Left hindlimb (tissue), 1 donor: ENCODE data around the gene COL18A1.

ENCODE experiments used
- DNase-seq: peaks from one replicate; pipeline ENCODE4 v3.0.0-alpha.2; 2018

Gene COL18A1

DNA sequence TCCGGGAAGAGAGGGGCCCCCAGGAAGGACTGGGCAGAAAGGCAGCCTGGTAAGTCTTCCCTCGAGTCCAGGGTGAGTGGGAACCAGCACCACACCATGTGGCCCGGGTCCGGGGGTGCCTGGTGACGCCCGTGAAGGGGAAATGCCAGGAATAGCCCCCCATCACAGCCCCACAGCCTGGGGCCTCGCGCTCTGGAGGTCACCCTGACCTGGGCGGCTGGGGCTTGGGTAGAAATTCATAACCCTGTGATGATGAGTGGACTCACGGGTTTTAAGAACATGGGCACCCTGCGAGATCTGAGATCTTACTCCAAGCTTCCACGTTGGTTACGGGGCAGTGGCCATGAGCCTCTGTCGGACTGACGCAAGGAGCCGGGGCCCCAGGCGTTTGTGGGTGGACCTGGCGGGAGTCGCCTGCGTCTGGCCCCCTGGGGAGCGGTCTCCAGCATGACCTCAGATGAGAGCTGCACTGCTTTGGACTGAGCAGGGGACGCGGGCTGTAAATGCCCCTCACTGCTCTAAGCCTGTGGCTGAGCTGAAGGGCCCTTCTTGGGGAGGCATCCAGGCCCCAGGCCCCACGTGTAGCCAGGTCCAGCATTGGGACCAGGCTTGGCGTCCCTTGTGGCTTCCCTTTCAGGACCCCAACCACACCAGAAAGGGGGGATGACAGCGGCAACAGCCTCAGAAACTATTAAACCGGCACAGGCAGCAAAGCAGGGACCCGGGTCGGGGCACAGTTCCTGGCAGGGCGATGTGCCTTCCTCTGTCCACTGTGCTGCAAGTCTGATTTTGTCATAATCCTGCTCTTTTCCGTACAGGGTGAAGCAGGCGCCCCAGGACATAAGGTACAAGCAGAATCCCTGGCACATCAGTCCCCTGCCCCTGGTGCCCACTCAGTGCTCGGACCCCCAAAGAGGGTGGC, 77.3 kb downstream of the COL18A1 start:
- no peak for DNase-seq

DNA sequence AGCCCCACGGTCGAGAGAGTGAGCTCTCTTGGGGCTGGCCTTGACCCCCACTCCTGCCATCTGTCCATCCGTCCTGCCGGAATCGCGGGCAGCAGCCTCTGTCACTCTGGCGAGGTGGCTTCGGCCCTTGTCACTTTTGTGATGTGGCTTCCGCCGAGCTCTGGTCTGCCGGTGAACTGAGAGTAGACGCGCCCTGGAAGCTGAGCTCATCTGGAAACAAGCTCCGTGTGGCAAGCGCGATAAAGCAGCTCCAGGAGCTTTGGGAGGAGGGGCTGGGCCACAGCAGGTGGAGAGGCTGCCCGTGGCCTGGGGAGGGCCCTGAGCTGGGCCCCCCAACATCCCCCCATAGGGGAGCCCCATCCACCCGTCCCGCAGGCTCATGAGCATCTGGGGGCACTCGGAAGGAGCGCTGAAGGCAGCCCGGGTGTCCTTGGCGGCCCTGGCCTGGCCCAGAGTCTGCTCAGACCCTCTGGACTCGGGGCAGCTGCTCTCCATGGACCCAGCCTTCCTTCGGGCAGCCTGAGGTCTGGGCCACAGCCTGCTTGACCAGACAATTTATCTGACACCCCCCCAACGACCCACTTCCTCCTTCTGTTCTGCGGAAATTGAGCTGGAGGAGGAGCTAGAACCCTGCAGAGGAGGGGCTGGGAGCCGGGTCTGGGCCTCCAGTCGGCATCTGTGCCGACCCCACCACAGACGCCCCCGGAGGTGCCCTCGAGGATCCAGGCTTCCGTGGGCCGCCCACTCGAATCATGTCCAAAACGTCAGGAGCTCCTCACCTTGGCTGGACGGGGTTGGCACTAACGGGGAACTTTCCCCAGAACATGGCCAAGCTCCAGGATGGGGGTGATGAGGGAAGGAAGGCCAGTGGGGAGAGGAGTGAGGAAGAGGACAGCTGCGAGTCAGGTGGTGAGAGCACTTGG, 78.2 kb downstream of the COL18A1 start:
- no peak for DNase-seq

DNA sequence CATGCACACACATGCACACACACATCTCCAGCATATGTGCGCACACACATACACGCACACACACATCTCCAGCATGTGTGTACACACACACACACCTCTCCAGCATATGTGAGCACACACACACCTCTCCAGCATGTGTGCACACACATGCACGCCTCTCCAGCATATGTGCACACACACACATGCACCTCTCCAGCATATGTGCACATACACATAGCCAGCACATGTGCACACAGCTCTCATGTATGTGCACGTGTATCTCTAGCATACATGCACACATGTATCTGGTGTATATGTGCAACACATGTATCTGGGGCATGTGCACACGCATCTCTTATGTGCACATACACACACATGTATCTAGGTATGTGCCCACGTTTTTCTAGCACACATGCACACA, 79.4 kb downstream of the COL18A1 start:
- DNase-seq: no peak

DNA sequence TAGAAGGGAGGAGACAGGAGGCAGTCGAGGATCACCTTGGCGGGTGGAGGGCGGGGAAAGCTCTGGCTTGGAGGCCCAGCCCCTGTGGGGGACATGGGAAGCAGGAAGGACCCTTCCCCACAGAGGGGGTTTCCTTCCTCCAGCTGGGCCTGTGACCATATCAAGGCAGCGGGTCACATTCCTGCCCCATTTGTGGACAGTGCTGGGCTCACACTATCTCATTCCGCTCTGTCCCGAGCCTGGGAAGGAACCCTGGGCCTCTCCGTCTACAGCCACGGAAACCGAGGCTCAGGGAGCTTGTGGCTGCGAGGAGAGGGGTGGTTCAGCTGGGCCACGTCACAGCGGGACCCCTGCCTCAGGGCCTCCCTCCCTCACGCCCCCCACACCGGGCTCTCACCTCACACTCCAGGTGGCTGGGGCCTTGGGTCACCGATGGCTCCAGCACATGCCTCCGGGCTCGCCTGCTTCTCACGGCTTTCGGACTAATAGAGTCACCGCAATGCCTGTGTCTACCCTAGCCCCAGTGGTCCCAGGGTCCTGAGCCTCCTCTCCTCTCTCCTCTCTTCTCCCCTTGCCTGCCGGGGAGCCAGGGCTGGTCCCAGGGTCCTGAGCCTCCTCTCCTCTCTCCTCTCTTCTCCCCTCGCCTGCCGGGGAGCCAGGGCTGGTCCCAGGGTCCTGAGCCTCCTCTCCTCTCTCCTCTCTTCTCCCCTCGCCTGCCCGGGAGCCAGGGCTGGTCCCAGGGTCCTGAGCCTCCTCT, 80.9 kb downstream of the COL18A1 start:
- DNase-seq: no peak

DNA sequence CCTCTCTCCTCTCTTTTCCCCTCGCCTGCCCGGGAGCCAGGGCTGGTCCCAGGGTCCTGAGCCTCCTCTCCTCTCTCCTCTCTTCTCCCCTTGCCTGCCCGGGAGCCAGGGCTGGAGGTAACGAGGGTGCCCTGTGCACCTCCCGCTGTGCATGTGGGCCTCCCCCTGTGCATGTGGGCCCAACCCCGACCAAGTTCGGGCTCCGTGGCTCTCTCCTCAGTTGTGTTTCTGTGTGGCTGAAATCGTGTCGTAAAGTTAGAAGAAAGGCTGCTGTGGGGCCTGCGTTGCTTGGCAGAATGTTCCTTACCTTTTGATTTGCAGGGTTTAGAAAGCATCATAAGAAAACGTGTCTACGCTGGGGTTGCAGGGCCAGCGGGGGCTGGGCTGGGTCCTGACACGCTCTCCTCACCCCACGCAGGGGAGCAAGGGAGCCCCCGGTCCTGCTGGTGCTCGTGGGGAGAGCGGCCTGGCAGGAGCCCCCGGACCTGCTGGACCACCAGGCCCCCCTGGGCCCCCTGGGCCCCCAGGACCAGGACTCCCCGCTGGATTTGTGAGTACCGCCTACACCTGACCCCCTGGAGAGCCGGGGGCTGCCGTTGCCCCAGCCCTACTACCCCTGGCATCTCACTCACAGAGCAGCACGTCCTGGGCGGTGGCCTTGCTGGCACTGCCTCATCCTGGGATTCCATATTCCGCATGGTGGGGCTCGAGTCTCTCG, 81.6 kb downstream of the COL18A1 start:
- DNase-seq: no peak

DNA sequence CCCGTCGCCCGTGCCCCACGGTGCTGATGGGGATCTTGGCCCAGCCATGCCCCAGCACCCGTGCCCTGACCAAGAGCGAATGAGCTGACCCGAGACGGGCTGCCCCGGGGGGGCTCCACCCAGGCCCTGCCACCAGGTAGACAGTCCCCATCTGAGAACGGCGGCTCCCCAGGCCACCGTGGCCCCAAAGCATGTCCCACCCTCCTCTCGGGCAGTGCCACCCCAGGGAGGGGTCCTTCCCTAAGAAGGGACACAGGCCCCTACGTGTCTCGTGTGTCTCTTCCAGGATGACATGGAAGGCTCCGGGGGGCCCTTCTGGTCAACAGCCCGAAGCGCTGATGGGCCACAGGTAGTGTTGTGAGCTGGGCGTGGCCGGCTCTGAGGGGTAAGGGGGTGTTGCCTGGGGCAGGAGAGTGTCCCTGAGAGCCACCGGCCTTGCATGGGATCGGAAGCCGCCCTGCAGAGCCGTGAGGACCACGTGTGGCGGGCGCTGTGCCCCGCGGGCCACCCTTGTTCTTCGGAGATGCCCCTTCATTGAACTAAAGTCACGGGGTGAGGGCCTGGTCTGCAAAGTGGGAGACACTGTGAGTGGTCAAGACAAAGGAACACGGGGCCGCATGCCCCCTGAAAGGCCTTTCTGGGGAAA, 82.3 kb downstream of the COL18A1 start:
- DNase-seq: no peak

DNA sequence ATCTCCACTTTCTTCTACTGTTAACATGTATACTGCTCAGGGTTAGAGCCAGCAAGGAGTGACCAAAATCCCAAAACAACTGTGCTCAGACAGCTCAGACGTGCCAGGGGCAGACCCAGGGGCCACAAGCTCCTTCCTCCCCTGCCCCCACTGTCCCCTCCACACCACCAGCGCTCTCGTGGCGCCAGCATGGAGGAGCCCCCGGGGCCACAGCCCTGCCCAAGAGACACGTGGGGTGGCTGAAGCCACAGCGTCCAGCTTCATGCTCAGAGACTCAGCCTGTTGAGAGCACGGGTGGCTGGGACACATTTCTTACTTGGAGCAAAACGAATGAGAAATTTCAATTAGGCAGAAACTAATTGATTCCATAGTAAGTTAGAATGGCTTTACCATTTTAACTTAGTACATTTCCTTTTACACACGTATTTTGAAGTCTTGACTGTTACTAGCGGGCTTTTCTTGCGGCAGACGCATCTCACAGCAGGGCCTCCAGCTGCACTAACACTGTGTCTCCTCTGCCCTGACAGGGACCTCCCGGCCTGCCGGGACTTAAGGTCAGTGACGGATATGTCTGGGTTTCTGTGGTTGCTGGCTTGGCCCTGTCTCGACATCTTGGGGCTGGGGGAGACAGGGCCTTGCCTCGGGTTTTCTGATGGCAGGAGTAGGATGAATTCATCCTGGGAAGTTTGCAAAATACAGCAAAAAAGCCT, 83.1 kb downstream of the COL18A1 start:
- no peak for DNase-seq

DNA sequence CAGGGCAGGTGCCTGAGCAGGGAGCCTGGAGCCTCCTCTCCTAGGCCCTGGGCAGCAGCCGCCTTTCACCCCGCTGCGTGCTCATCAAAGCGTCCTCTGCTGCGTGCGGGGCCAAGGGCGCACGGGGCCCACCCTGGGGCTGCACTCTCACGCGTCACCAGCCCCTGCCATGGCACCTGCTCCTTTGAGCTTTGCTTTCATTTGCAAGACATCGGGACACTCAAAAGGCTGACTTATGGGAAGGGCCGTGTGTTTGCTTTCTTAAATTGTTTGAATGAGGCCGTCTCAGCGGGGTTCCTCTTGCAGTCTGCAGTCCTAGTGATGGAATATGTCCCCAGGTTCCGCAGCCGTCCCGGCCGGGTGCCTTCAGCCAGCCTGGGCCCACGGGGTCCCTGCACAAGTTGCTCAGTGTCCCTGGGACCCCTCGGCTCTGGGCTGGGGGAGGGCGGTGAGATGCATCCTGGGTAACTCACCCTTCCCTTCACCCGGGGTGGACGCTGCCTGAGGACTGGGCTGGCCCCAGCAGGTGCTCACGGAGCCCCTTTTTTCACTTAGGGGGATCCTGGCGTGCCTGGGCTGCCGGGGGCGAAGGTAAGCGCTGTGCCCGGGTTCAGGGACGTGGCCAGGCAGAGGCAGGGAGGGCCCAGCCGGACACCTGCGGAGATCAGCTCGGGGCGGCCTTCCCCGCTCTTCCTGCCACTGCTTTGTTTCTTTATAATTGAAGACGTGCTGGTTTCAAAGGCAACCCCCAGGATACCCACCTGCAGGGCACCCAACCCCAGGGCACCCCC, 84.2 kb downstream of the COL18A1 start:
- no peak for DNase-seq

DNA sequence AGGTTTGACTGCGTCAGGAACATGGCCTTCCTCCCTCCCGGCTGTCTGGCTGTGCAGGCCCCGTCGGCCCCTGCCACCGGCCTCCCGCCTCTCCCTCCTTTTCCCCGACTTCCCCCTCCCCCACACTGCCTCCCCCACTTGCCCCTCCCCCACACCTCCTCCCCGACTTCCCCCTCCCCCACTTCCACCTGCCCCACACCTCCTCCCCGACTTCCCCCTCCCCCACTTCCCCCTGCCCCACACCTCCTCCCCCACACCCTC, 84.7 kb downstream of the COL18A1 start:
- DNase-seq: no peak

DNA sequence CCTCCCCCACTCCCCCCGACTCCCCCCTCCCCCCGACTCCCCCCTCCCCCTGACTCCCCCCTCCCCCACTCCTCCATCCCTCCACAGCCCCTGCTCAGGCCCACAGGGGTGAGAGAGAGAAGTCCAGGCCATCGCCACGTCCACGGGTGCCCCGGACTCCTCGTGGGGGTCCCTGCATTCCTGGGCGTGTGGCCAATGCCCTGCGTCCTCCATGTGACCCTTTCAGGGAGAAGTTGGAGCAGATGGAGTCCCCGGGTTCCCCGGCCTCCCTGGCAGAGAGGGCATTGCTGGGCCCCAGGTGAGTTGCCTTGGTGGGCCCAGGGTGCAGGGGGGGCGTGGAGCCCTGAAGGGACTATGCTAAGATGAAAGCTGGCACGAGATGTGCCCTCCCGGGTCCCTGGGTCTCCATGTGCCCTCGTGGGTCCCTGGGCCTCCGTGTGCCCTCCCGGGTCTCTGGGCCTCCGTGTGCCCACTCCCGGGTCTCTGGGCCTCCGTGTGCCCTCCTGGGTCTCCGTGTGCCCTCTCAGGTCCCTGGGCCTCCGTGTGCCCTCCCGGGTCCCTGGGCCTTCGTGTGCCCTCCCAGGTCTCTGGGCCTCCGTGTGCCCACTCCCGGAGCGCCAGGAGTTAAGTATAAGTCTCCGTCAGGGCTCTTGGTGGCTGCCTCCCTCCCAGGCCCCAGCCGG, 85.2 kb downstream of the COL18A1 start:
- no peak for DNase-seq

DNA sequence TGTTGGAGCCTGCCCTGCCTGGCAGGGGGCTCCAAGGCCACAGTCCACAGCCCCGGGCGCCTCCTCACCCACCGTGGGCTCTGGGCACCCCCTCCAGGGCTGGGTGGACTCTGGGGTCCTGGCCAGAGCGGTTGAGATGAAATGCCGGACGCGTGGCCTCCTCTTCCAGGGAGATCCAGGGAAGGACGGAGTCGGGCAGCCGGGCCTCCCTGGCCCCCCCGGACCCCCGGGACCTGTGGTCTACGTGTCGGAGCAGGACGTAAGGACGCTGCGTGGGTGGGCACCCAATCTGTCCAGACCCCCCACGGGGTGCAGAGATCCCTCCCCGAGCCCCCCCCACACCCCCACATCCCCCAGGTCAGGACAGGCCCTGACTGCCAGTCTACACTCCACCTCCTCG, 86.1 kb downstream of the COL18A1 start:
- DNase-seq: no peak

DNA sequence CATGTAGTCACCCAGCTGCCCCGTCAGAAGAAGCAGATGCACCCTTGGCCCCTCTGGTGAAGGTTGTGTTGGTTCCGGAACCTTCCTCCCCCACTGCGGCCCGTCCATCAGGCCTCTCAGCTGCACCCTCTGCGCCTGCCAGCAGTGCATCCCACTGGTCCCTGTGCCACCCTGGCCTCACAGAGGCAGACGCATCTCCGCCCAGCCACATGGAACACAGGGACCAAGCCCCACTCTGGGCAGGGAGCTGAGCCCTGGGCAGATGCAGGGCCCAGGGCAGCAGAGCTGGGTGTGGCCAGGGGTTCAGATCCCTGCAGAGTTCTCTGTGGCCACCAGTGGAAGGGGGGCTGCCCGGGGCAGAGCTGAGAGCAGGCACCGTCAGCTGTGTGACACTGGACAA, 86.7 kb downstream of the COL18A1 start:
- no peak for DNase-seq

DNA sequence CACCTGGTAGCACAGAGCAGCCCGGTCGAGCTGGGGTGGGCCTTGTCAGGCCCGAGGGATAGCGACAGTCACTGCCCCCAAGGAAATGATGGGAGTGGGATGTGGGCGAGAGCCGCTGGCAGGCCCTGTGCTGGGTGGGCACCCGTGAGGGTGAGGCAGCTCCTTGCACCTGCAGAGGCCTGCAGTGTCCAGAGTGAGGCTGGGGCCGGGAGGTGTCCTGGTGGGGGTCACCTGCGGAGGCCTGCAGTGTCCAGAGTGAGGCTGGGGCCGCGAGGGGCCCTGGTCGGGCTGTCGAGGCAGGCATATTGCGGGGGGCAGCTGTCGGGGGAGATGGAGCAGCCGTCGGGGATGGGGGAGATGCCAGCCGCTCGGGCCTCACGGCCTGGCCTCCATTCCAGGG, 87.8 kb downstream of the COL18A1 start:
- DNase-seq: no peak

DNA sequence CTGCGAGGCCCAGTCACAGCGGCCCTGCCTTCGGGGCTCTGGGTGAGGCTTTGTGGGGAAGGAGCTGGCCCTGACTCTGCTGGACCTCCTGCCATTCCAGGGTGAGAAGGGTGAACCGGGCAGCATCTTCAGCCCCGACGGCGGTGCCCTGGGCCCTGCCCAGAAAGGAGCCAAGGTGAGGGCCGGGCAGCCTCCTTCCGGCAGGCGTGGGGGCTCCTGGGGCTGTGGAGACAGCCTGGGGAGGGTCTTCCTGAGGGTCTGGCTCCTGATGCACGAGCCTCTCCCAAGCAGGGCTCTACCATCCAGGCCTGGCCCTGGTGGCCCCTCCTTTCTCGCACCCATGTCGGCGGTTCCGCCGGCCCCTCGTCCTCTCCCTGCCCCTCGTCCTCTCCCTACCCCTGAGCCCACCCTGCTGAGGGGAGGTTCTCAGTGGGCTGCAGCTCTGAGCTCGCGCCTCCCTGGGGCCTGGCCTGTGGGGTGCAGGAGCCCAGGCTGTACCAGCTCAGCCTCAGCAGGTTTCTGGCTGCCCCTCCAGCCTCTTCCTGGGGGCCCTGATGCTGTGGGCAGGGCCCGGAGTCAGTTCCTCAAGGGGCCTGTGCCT, 88.5 kb downstream of the COL18A1 start:
- no peak for DNase-seq

DNA sequence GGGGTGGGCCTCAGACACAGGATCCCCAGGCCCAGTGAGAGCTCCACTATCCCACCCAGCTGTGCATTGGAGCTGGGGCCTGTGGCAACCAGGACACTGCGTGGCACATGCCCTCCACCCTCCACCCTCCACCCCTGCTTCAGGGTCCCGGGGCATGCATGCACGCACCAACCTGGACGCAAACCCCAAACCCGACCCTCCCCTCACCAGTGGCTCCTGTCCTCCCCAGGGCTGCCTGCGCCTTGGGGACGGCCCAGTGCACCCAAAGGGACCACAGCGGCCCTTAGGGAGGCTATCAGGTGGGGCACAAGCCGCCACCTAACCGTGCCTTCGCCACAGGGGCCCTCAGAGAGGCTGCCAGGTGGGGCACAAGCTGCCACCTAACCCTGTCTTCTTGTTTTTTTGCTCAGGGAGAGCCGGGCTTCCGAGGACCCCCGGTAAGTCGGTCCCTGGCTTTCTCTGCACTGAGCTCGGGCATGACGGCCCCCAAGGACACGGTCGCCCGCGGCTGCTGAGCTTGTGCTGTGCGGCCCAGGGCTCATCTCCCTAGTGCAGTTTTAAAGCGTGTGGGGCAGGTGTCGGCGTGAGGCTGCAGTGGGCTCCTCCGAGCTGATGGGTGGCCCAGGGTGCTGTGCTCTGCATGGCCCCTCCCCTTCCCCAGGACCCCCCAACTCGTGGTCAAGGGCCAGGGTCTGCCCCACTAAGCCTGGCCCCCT, 89.3 kb downstream of the COL18A1 start:
- no peak for DNase-seq

DNA sequence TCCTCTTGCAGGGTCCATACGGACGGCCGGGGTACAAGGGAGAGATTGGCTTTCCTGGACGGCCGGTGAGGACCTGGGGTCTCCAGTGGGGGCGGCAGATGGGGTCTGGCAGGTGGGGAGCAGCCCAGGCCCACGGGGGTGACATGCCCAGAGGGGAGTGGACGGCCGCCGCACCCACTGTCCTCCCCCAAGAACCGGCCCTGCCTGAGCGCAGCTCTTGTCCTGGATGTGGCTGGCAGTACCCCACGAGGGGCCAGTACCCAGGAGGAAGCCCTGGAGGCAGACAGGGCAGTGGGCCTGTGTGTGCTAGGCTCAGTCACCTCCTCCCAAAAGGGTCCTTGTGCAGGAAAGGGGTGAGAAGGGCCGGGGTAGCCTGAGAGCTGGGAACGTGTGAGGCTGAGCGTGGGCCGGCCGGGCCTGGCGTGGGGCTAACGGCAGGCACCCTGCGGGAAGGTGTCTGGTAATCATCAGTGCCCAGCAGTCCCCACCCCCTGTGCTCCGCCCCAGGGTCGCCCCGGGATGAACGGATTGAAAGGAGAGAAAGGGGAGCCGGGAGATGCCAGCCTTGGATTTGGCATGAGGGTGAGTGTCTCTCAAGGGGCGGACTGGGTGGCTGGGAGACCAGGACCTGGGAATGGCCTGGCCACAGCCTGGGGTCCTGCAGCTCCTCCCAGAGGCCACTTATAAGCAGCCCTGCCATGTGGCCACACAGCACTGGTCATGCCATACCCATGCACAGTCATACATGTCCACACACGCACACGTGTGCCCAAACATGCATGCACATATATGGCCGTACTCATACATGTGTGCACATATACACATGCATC, 90.1 kb downstream of the COL18A1 start:
- no peak for DNase-seq

DNA sequence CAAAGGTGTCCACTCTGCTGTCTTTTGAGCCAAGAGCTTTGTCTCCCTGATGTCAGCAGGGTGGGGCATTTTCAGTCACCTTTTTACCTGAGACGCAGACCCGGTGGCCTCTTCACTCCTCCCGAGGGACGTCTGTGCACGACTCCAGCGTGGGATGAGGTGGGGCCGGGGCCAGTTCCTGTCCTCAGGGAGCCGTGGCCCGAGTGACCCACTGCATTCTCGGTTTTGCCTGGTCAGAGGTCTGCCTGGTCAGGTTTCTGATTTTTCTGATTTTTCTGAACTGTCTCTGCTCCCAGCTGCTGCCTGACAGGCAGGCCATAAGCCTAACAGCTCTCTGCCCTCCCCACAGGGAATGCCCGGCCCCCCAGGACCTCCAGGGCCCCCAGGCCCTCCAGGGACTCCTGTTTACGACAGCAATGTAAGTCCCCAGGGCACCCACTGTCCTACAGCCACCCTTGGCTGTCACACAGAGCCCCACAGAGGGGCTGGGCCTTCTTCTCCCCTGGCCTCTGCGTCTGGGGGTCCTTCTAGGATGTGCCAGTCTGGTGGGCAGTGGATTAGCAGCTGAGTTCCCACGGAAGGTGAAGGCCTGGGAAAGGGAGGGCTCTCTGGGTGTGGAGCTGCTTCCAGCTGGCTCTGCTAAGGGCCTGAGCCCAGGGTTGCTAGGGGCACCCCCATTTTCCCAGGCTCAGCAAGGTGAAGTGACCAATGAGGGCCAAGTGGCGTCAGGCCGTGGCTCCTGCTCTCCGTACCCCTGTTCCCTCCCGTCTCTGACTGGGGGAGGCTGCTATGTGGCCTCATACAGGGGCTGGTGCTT, 91.4 kb downstream of the COL18A1 start:
- no peak for DNase-seq
